Stimulated activated CD4-positive, alpha-beta T cell treated with anti-CD3 and anti-CD28 coated beads, Interleukin-4, amount 100 ng/mL, for 1 hour (primary cell): Measurements from ENCODE around the gene PEX10.

Experiments used
- DNase-seq: peaks from one replicate; pipeline ENCODE4 v3.0.0-alpha.2; 2020

Gene PEX10

GRCh38 chr1:2384941-2385481 lies 27.4 kb downstream of the PEX10 start:
- DNase-seq, result no peak

- no peak for DNase-seq
These were observed 28.1 kb downstream of the PEX10 start for GRCh38 chr1:2384130-2384860.

- DNase-seq, result no peak
These were observed 28.8 kb downstream of the PEX10 start for GRCh38 chr1:2383576-2383975.

GRCh38 chr1:2382621-2383361 lies 29.6 kb downstream of the PEX10 start:
- peak; percentile 35 for DNase-seq

GRCh38 chr1:2381741-2382620 lies 30.4 kb downstream of the PEX10 start:
- peak; percentile 80 for DNase-seq

GRCh38 chr1:2380816-2381591 lies 31.4 kb downstream of the PEX10 start:
- no peak for DNase-seq

GRCh38 chr1:2379733-2380404 lies 32.5 kb downstream of the PEX10 start:
- DNase-seq, result no peak

GRCh38 chr1:2378956-2379732 lies 33.2 kb downstream of the PEX10 start:
- DNase-seq, result no peak

- no peak for DNase-seq
These were observed 33.9 kb downstream of the PEX10 start for GRCh38 chr1:2378441-2378851.

- DNase-seq, result no peak
These were observed 34.5 kb downstream of the PEX10 start for GRCh38 chr1:2377751-2378440.

GRCh38 chr1:2376931-2377672 lies 35.3 kb downstream of the PEX10 start:
- no peak for DNase-seq

GRCh38 chr1:2376261-2376741 lies 36.1 kb downstream of the PEX10 start:
- DNase-seq, result no peak

GRCh38 chr1:2375923-2376260 lies 36.5 kb downstream of the PEX10 start:
- DNase-seq, result no peak

- no peak for DNase-seq
These were observed 37.0 kb downstream of the PEX10 start for GRCh38 chr1:2375246-2375922.

- DNase-seq, result no peak
These were observed 37.9 kb downstream of the PEX10 start for GRCh38 chr1:2374252-2375155.

- DNase-seq, result no peak
These were observed 38.7 kb downstream of the PEX10 start for GRCh38 chr1:2373551-2374251.
